Skeletal muscle tissue (tissue), 4 donors: ENCODE measurements around the gene ARMC3. TPM values are rescaled to one million over a fixed set of nuclear protein-coding genes. Genes with fewer than 3 reads are reported as not detected.
"Not testable (repeated sequence)": the region's sequence is repeated elsewhere in the genome, so short reads cannot be mapped to it uniquely, and the experiment has no call there.

Experiments
- H3K27ac ChIP-seq: one replicate; pipeline ENCODE4 v1.7.0; 2013; ENCODE audit warnings: mild to moderate bottlenecking, low read depth, low read length, inconsistent platforms
- H3K27me3 ChIP-seq, 3 donors: one replicate each; pipeline ENCODE4 v1.7.0; 2013; ENCODE audit warnings: low read length in 3 of 3; ENCODE audit not compliant: control insufficient read depth in 3 of 3, insufficient read depth in 3 of 3
- H3K36me3 ChIP-seq, 3 donors: one replicate each; pipeline ENCODE4 v1.7.0; 2013; ENCODE audit warnings: low read length in 3 of 3; ENCODE audit not compliant: control insufficient read depth in 3 of 3, insufficient read depth in 3 of 3
- H3K4me1 ChIP-seq, 3 donors: one replicate each; pipeline ENCODE4 v1.7.0; 2013; ENCODE audit warnings: low read length in 3 of 3, mild to moderate bottlenecking in 3 of 3; ENCODE audit not compliant: control insufficient read depth in 3 of 3, insufficient read depth in 3 of 3
- H3K4me3 ChIP-seq, 3 donors: one replicate each; pipeline ENCODE4 v1.7.0; 2013; ENCODE audit warnings: low read length in 3 of 3
- H3K9ac ChIP-seq, 3 donors: one replicate each; pipeline ENCODE4 v1.7.0; 2013; ENCODE audit warnings: low read length in 3 of 3, mild to moderate bottlenecking in 3 of 3, moderate library complexity in 2 of 3, low read depth in 1 of 3
- H3K9me3 ChIP-seq, 3 donors: one replicate each; pipeline ENCODE4 v1.7.0; 2013; ENCODE audit warnings: low read length in 3 of 3; ENCODE audit not compliant: control insufficient read depth in 3 of 3
- total RNA-seq: library from RNA; depleted of rRNA; stranded (reverse); fragments of >200 nt; gene quantifications from one replicate; pipeline ENCODE4 v1.2.3, GENCODE V29; 2014
- donor health status: Osteomylitis.

ARMC3 gene
- total RNA-seq, 1 donor from 2014 or later = not detected

DNA sequence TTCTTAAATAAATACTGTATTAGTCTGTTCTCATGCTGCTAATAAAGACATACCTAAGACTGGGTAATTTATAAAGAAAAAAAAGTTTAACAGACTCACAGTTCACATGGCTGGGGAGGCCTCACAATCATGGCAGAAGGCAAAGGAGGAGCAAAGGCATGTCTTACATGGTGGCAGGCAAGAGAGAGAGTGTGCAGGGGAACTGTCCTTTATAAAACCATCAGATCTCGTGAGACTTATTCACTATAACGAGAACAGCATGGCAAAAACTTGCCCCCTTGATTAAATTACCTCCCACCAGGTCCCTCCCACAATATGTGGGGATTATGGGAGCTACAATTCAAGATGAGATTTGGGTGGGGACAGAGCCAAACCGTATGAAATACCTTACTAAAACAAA lies 25.7 kb upstream of the ARMC3 start:
- not testable (repeated sequence) for H3K4me3 ChIP-seq, H3K27me3 ChIP-seq, H3K36me3 ChIP-seq, H3K4me1 ChIP-seq, H3K9me3 ChIP-seq, H3K27ac ChIP-seq, H3K9ac ChIP-seq

DNA sequence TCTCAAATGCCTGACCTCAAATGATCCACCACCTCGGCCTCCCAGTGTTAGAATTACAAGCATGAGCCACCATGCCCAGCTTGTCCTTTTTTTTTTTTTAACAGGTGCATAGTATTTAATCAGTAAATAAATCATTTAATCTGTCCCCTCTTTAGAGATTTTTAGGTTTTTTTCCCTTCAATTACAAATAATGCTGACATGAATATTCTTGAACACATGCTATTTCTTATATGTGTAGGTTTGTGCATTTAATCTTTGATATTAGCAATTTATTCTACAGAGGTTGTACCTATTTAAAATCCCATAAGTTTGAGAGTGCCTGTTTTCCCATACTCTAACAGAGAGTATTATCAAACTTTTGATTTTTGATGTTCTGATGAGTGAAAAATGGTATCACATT lies 24.2 kb upstream of the ARMC3 start:
- no peak overlapping the region for H3K27ac ChIP-seq
- no peaks in the 10 kb centered on the region for H3K27me3 ChIP-seq
- H3K9ac ChIP-seq = no peak overlapping the region
- H3K9me3 ChIP-seq = peaks cover 0 to 2% (median 0%) of the 10 kb centered on the region in 3 donors
- H3K4me1 ChIP-seq = no peaks in the 10 kb centered on the region
- no peak overlapping the region for H3K4me3 ChIP-seq
- H3K36me3 ChIP-seq = no peaks in the 10 kb centered on the region

DNA sequence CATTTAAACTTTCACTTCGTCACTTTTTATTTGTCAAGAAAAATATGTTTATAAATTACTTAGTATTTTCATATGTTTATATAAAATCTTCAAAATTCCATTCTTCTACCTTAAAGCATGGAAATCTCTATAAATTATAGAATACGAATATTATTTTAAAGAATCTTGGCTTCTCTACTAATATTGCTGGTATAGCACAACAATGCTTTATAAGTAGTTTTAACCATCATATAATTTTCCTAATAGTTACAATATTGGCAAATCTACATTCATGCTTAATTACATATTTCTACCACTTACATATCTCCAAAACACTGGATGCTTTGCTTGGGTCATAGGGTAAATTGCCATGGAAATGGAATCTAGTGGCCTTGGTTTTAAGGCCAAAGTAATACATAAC lies 21.1 kb upstream of the ARMC3 start:
- Histone ChIP-seq H3K9me3 (peaks cover 0 to 2% (median 0%) of the 10 kb centered on the region in 3 donors), H3K36me3 (no peaks in the 10 kb centered on the region), H3K4me3 (no peak overlapping the region), H3K9ac (no peak overlapping the region), H3K4me1 (no peaks in the 10 kb centered on the region), H3K27ac (no peak overlapping the region), H3K27me3 (no peaks in the 10 kb centered on the region)

DNA sequence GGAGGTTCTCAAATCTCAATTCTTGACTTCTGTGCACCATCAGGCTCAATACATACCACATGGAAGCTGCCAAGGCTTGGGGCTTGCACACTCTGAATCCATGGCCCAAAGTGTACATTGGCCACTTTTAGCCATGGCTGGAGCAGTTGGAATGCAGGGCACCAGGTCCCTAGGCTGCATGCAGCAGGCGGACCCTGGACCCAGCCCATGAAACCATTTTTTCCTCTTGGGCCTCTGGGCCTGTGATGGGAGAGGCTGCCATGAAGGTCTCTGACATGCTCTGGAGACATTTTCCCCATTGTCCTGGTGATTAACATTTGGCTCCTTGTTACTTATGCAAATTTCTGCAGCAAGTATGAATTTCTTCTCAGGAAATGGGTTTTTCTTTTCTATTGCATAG lies 19.0 kb upstream of the ARMC3 start:
- H3K27me3 ChIP-seq = no peaks in the 10 kb centered on the region
- H3K27ac ChIP-seq = no peak overlapping the region
- H3K36me3 ChIP-seq = no peaks in the 10 kb centered on the region
- no peaks in the 10 kb centered on the region for H3K4me1 ChIP-seq
- H3K9ac ChIP-seq = no peak overlapping the region
- no peak overlapping the region for H3K4me3 ChIP-seq
- H3K9me3 ChIP-seq = peaks cover 0 to 2% (median 0%) of the 10 kb centered on the region in 3 donors

DNA sequence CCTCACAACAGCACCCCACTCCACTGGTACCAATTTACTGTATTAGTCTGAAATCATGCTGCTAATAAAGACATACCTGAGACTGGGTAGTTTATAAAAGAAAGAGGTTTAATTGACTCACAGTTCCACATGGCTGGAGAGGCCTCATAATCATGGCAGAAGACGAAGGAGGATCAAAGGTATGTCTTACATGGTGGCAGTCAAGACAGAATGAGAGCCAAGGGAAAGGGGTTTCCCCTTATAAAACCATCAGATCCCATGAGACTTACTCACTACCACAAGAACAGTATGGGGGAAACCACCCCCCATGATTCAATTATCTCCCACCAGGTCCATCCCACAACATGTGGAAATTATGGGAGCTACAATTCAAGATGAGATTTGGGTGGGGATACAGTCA lies 18.2 kb upstream of the ARMC3 start:
- H3K9me3 ChIP-seq, H3K27me3 ChIP-seq, H3K36me3 ChIP-seq, H3K4me1 ChIP-seq, H3K4me3 ChIP-seq, H3K9ac ChIP-seq, H3K27ac ChIP-seq: not testable (repeated sequence)

DNA sequence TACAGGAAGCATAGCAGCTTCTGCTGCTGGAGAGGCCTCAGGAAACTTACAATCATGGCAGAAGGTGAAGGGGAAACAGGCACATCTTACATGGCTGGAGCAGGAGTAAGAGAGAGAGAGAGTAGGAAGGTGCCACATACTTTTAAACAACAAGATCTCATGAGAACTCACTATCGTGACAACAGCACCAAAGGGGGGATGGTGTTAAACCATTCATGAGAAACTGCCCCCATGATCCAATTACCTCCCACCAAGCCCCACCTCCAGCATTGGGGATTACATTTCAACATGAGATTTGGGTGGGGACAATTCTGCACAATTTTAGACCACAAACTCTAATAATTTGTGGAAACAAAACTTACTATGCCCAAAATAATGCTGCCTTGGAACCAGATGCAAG lies 16.8 kb upstream of the ARMC3 start:
- Histone ChIP-seq H3K27ac (no peak overlapping the region), H3K9me3 (no peaks in the 10 kb centered on the region), H3K27me3 (no peaks in the 10 kb centered on the region), H3K9ac (no peak overlapping the region), H3K4me3 (no peak overlapping the region), H3K36me3 (no peaks in the 10 kb centered on the region), H3K4me1 (no peaks in the 10 kb centered on the region)

DNA sequence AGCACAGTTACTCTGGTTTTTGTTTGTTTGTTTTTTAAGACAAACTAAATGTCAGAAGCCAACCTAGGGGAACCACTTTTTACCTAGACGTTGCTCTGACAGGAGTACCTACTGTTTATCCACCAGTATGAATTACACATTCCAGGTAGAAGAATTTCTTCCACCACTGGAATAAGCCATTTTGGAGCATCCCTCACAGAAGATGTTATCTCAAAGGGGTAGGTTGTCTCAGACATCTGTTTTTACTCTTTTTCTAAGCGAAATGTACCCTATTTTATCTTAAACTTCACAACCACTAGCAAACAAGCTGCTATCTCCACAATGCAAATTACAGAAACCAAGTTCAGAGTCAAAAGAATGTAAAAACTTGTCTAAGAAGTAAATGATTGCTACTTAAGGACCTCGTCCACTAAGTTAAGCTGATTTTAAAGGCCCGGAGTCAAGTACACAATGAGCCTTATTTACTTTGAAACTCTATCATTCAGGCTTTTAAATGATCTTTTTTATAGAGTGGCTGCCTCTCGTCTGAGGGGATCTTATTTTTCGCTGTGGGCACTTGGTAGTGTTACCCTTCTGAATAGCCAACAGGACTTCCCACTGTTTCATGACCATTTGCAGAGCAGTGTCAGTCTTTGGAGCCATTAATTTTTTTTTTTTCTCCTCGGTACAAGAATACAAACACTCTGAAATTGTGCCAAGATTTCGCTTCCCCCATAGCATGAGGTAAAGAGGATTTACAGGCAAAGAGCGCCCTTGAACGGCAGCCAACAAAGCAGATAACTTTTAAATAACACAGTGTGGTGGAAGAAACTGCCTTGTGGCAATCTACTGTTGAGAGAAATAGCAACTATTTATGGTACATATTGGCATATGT lies 15.7 kb upstream of the ARMC3 start:
- H3K4me3 ChIP-seq = no peak overlapping the region
- no peaks in the 10 kb centered on the region for H3K4me1 ChIP-seq
- H3K9me3 ChIP-seq = no peaks in the 10 kb centered on the region
- H3K9ac ChIP-seq = no peak overlapping the region
- no peak overlapping the region for H3K27ac ChIP-seq
- no peaks in the 10 kb centered on the region for H3K36me3 ChIP-seq
- H3K27me3 ChIP-seq = no peaks in the 10 kb centered on the region

DNA sequence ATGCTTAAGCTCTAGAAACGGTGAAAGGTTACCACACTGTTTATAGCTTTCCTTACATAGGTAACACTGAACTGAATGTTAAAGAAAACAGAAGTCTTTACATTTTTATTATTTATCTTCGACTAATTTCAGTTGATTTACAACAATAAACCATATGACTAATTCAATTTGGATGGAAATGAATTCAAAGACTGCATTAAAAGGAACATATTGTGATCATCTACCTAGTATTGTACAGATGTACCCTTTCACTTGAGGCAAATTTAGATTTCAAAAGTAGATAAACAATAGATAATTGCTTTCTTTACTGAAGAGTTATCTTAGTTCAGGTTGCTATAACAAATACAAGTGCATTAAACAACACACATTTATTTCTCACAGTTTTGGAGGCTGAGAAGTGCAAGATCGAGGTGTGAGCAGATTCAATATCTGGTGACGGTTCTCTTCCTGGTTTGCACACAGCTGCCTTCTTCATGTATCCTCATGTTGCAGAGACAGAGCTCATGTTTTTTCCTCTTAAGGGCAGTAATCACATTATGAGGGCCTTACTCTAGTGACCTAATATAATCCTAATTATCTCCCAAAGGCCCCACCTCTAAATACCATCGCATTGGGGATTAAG lies 15.0 kb upstream of the ARMC3 start:
- no peak overlapping the region for H3K4me3 ChIP-seq
- H3K27me3 ChIP-seq = no peaks in the 10 kb centered on the region
- no peaks in the 10 kb centered on the region for H3K4me1 ChIP-seq
- H3K9me3 ChIP-seq = no peaks in the 10 kb centered on the region
- H3K27ac ChIP-seq = no peak overlapping the region
- no peak overlapping the region for H3K9ac ChIP-seq
- no peaks in the 10 kb centered on the region for H3K36me3 ChIP-seq

DNA sequence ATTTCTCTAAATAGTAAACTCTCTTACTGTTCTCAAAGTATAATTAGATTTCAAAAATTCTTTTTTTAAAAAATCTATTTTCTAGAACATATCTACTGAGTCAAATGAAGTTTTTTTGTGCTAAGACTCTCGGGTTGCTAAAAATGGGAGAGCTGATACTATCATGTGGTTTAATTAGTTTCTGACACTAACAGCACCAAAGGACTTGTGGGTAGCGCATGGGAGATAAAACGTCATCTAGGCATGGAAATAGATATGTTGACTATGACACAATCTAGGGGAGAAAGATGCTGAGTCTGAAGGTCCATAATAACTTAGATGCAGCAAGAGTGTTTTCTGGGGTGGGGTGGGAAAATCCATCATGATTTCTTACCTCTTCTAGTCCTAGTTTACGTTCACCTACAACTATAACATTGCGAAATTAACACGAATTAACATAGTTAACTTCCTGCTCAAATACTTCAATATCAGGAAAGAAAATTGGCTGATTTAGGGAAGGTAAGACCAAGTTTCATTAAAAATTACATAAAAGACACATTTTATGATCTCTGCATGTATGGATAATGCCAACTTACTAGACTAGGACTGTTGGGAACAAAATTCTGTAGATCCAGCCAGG lies 14.3 kb upstream of the ARMC3 start:
- Histone ChIP-seq H3K4me3 (no peak overlapping the region), H3K4me1 (no peaks in the 10 kb centered on the region), H3K9me3 (no peaks in the 10 kb centered on the region), H3K9ac (no peak overlapping the region), H3K27ac (no peak overlapping the region), H3K36me3 (no peaks in the 10 kb centered on the region), H3K27me3 (no peaks in the 10 kb centered on the region)

DNA sequence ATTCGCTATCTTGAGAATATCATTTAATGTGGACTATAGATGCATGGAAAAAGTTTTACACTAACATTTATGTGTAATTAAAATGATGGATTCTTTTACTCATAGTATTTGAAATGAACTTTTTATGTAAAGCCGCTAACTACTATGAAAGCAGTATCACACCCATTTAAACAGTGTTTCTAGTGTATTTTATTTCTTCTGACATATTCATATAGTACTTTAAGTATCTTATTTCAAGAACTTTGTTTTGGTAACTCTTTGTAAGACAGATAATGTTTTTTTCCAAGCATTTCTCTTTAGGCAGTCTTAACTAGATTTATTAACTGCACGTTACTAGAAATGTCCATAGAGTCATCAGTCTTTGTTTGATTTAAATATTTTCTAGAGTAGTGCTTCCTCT lies 12.5 kb upstream of the ARMC3 start:
- no peaks in the 10 kb centered on the region for H3K27me3 ChIP-seq
- no peak overlapping the region for H3K27ac ChIP-seq
- H3K9me3 ChIP-seq = no peaks in the 10 kb centered on the region
- H3K9ac ChIP-seq = no peak overlapping the region
- H3K4me1 ChIP-seq = no peaks in the 10 kb centered on the region
- H3K36me3 ChIP-seq = no peaks in the 10 kb centered on the region
- H3K4me3 ChIP-seq = no peak overlapping the region
